Measurements from ENCODE around the gene SPAG7. TPM values are rescaled to one million over a fixed set of nuclear protein-coding genes. Genes with fewer than 3 reads are reported as not detected.

SPAG7 gene
- total RNA-seq, 1 experiment from 2014 or later = 43.4 TPM

DNA sequence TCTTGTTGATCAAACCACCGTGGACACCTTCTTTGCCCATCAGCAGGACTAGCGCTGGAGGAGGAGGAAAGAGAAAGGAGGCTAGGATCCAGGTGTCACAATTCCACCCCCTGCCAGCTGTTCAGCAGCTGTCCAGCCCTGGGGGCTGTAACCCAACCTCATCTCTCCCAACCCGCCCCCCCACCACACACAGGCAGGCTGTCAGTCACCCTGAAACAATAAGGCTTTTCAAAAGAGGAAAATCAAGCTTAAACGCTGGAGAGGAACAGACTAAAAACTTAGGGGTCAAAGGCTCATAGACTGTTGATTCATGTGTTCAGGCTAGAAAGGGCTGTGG is 21.7 kb downstream of the SPAG7 start:
- CTCF ChIA-PET = interaction anchor here (0.6 kb wide), 1 partner anchor 21 kb away, joined by 4 read pairs; no protein-coding TSS in a partner anchor
- Histone ChIP-seq H3K4me1 (ENCODE audit: control insufficient read depth, insufficient read depth, low read length) (peaks cover 33% of the 10 kb centered on the region), H3K9me3 (ENCODE audit: control insufficient read depth, insufficient read depth, low read depth, low read length) (no peaks in the 10 kb centered on the region), H3K27me3 (ENCODE audit: control insufficient read depth, insufficient read depth, low read length) (no peaks in the 10 kb centered on the region), H3K4me3 (ENCODE audit: low read depth in 2 of 2, low read length in 2 of 2) (peak overlapping the region; percentile 83 to 85), H3K27ac (ENCODE audit: low read length) (peak overlapping the region; percentile 94), H3K36me3 (ENCODE audit: control insufficient read depth, insufficient read depth, low read length) (peaks cover 10% of the 10 kb centered on the region)
- BruUV-seq (replicated peaks) = no TSS peak
- DNase-seq (ENCODE audit: low read depth, low spot score) (no peak), ATAC-seq (no peak)
- TF ChIP-seq, protein P1, sequence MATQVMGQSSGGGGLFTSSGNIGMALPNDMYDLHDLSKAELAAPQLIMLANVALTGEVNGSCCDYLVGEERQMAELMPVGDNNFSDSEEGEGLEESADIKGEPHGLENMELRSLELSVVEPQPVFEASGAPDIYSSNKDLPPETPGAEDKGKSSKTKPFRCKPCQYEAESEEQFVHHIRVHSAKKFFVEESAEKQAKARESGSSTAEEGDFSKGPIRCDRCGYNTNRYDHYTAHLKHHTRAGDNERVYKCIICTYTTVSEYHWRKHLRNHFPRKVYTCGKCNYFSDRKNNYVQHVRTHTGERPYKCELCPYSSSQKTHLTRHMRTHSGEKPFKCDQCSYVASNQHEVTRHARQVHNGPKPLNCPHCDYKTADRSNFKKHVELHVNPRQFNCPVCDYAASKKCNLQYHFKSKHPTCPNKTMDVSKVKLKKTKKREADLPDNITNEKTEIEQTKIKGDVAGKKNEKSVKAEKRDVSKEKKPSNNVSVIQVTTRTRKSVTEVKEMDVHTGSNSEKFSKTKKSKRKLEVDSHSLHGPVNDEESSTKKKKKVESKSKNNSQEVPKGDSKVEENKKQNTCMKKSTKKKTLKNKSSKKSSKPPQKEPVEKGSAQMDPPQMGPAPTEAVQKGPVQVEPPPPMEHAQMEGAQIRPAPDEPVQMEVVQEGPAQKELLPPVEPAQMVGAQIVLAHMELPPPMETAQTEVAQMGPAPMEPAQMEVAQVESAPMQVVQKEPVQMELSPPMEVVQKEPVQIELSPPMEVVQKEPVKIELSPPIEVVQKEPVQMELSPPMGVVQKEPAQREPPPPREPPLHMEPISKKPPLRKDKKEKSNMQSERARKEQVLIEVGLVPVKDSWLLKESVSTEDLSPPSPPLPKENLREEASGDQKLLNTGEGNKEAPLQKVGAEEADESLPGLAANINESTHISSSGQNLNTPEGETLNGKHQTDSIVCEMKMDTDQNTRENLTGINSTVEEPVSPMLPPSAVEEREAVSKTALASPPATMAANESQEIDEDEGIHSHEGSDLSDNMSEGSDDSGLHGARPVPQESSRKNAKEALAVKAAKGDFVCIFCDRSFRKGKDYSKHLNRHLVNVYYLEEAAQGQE (IDR thresholded peaks at IDR 0.05; ENCODE audit: insufficient read depth in 1 of 2, low read depth in 2 of 2, low read length in 1 of 2) = no peak; a peak in 1 of 4 replicates
- TF ChIP-seq TCF7L2 (IDR thresholded peaks at IDR 0.05; ENCODE audit: low read depth, low read length) (no peak), POLR2AphosphoS5 (IDR thresholded peaks at IDR 0.05; ENCODE audit: low read depth, low read length) (no peak), SIN3A (IDR thresholded peaks at IDR 0.05; ENCODE audit: borderline replicate concordance, insufficient read depth, low read depth, low read length) (no peak)
- TF ChIP-seq, protein P2, sequence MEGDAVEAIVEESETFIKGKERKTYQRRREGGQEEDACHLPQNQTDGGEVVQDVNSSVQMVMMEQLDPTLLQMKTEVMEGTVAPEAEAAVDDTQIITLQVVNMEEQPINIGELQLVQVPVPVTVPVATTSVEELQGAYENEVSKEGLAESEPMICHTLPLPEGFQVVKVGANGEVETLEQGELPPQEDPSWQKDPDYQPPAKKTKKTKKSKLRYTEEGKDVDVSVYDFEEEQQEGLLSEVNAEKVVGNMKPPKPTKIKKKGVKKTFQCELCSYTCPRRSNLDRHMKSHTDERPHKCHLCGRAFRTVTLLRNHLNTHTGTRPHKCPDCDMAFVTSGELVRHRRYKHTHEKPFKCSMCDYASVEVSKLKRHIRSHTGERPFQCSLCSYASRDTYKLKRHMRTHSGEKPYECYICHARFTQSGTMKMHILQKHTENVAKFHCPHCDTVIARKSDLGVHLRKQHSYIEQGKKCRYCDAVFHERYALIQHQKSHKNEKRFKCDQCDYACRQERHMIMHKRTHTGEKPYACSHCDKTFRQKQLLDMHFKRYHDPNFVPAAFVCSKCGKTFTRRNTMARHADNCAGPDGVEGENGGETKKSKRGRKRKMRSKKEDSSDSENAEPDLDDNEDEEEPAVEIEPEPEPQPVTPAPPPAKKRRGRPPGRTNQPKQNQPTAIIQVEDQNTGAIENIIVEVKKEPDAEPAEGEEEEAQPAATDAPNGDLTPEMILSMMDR (IDR thresholded peaks at IDR 0.05) = no peak
- intact Hi-C loops (cut with micrococcal nuclease; ENCODE audit: unreplicated experiment) = no loop called here
- POLR2A ChIA-PET = no interaction called here
- in situ Hi-C loops (cut with HindIII; ENCODE audit: low pct_unique_long_range_greater_than_20kb, low sequenced_read_pairs) = no loop called here

DNA sequence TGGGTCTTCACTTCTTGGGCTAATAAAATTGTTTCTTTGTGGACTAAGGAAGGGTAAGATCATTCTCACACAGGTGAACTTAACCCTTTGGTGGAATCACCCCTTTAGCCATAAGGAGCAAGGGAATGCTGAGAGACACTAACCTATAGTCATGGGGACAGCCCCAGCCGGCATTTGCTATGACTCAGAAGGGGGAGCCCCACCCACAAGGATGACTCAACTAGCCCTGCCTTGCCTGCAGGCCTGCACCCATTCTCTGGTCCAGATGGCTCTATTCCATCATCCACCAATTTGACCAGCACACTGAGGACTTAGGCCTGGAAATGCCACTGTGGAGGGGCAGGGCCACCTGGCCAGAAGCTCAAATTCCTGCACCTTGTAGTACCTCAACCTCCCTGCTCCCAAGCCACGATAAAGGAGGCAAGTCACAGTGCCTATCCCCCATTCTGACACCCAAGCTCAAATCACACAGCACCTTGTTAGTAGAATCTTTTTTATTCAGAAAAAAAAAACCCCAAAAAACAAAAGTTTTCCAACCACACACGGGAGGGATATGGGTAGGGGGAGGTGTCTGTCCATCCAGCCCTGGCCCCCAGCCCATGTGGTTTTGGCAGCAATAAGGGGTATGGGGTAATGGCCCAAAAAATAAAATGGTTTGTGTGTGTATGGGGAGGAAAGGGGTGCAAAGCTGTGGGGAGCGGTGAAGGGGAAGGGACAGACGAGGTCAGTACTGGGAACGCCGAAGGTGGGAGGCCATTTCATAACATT is 22.3 kb downstream of the SPAG7 start:
- no TSS peak for BruUV-seq (replicated peaks)
- peaks cover 28% of the 10 kb centered on the region for H3K4me1 ChIP-seq (ENCODE audit: control insufficient read depth, insufficient read depth, low read length)
- intact Hi-C loops (cut with micrococcal nuclease; ENCODE audit: unreplicated experiment) = no loop called here
- peak overlapping the region; percentile 83 to 85 for H3K4me3 ChIP-seq (ENCODE audit: low read depth in 2 of 2, low read length in 2 of 2)
- ChIA-PET POLR2A (interaction anchor here (0.6 to 1.2 kb wide), 2 partner anchors 22 to 380 kb away, joined by 4 to 5 read pairs; partner anchors contain the start of gene SPAG7), CTCF (no interaction called here)
- DNase-seq (ENCODE audit: low read depth, low spot score) (peak; percentile 83), ATAC-seq (peak; percentile 36)
- in situ Hi-C loops (cut with HindIII; ENCODE audit: low pct_unique_long_range_greater_than_20kb, low sequenced_read_pairs) = no loop called here
- no peaks in the 10 kb centered on the region for H3K9me3 ChIP-seq (ENCODE audit: control insufficient read depth, insufficient read depth, low read depth, low read length)
- H3K27me3 ChIP-seq (ENCODE audit: control insufficient read depth, insufficient read depth, low read length) = no peaks in the 10 kb centered on the region
- H3K27ac ChIP-seq (ENCODE audit: low read length) = peak overlapping the region; percentile 94
- TF ChIP-seq, protein P1 (IDR thresholded peaks at IDR 0.05; ENCODE audit: insufficient read depth in 1 of 2, low read depth in 2 of 2, low read length in 1 of 2) = no peak
- TF ChIP-seq, protein P2 (IDR thresholded peaks at IDR 0.05) = no peak
- TF ChIP-seq SIN3A (IDR thresholded peaks at IDR 0.05; ENCODE audit: borderline replicate concordance, insufficient read depth, low read depth, low read length) = no peak
- TF ChIP-seq TCF7L2 (IDR thresholded peaks at IDR 0.05; ENCODE audit: low read depth, low read length) = no peak
- no peak for TF ChIP-seq POLR2AphosphoS5 (IDR thresholded peaks at IDR 0.05; ENCODE audit: low read depth, low read length)
- H3K36me3 ChIP-seq (ENCODE audit: control insufficient read depth, insufficient read depth, low read length) = peaks cover 14% of the 10 kb centered on the region

Data from Panc1 (cell line).